GM19438 (cell line): ENCODE measurements around the gene SETD1A.
A peak's percentile ranks its signal among the peaks of the same experiment; 100 is the strongest.
"Not testable (repeated sequence)": the region's sequence is repeated elsewhere in the genome, so short reads cannot be mapped to it uniquely, and the experiment has no call there.

ENCODE experiments used
- ATAC-seq: cut with Tn5 transposase; IDR thresholded peaks from one replicate; pipeline ENCODE4 v1.9.1; 2021; ENCODE audit warnings: low read depth; ENCODE audit not compliant: unreplicated experiment

SETD1A gene

DNA sequence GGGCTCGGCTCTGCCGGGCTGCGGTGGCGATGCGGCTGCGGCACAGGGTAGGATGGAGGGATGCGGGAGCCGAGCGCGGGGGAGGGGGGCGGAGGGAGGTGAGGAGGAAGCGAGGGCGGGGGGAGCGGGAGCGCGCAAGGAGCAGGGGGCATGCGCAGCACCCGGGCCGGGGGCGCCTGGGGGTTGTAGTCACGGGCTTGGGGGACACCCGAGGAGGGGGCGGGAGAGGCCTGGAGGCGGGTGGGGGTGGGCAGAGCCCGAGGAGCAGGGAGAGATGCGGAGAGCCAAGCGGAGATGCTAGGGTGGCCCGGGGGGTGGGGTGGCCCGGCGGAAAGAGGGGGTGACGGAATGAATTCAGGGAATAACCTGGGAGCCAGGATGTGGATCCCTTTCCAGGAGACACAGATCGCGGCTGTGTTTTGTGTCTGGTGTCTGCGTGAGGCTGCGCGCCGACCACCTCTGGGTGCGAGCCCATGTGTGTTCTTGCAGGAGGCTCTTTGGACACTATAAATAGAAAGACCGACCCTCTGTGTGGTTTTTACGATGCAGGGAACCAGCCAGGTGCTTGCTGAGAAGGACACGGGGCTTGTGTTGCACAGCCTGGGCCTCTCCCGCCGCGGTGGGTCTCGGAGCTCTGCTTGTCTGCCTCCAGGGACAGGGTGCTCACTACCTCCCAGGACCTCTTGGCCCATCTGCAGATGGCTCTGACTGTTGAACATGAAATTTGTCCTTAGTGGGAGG lies 53.2 kb downstream of the SETD1A start, which contains the start of gene STX1B:
STX1B (minus strand) TSS at position 54 of the 741 bp plus-strand sequence. CDS start 242 bp downstream, outside the sequence.
- no peak for ATAC-seq

DNA sequence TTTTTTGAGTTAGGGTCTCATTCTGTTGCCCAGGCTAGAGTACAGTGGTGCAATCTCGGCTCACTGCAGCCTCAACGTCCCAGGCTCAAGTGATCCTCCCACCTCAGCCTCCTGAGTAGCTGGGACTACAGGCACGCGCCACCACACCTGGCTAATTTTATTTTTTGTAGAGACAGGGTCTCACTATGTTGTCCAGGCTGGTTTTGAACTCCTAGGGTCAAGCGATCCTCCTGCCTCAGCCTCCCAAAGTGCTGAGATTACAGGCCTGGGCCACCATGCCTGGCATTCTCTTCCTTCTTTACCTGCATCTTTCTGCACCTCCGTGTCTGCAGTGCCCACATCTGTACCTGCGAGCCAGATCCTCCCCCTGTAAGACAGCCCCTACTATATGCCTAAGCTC lies 54.3 kb downstream of the SETD1A start:
- ATAC-seq: not testable (repeated sequence)

DNA sequence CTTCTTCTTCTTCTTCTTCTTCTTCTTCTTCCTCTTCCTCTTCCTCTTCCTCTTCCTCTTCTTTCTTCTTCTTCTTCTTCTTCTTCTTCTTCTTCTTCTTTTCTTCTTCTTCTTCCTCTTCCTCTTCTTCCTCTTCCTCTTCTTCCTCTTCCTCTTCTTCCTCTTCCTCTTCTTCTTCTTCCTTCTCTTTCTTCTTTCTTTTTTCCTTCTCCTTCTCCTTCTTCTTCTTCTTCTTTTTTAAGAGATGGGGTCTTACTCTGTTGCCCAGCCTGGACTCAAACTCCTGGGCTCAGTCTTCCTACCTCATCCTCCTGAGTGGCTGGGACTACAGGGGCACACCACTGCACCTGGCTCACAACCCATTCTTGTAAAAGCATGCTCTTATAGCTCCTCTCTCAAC lies 55.7 kb downstream of the SETD1A start:
- ATAC-seq: not testable (repeated sequence)

DNA sequence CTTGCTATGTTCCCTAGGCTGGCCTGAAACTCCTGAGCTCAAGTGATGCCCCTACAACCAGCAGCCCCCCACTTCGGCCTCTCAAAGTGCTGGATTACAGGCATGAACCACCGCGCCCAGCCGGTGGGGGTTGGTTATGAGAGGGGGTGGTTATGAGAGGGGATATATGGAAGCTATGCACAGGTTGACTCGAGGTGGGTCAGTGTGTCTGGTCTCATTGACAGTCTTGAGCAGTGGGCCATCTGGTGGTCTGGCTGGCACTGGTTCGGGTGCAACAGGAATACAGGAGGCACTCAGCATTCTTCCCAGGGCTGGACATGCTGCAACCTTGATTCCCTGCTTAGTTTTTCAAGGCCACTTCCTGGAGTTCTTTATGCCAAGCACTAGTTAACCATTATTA lies 58.5 kb downstream of the SETD1A start:
- ATAC-seq: no peak

DNA sequence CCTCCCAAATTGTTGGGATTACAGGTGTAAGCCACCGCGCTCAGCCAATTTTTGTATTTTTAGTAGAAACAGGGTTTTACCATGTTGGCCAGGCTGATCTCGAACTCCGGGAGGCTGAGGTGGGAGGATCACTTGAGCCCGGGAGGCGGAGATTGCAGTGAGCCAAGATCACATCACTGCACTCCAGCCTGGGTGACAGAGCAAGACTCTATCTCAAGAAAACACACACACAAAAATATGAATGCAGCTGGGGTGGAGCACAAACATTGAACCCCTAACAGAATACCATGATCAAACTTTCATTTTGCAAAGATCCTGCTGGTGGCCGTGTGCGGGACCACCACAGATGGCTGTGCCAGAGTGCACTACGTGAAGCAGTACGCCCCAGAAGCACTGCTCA lies 60.2 kb downstream of the SETD1A start:
- ATAC-seq: not testable (repeated sequence)

DNA sequence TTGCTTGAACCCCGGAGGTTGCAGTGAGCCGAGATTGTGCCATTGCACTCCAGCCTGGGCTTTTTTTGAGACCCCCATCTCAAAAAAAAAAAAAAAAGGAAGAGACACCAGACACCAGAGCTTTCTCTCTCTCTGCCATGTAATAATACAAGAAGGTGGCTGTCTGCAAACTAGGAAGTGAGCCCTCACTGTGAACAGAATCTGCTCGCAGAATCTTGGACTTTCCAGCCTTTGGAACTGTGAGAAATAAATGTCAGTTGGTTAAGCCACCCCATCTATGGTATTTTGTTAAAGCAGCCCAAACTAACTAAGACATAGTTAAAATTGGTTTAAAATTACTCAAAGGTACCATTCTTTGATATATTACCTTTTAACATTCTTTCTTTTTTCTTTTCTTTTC lies 63.0 kb downstream of the SETD1A start:
- no peak for ATAC-seq

DNA sequence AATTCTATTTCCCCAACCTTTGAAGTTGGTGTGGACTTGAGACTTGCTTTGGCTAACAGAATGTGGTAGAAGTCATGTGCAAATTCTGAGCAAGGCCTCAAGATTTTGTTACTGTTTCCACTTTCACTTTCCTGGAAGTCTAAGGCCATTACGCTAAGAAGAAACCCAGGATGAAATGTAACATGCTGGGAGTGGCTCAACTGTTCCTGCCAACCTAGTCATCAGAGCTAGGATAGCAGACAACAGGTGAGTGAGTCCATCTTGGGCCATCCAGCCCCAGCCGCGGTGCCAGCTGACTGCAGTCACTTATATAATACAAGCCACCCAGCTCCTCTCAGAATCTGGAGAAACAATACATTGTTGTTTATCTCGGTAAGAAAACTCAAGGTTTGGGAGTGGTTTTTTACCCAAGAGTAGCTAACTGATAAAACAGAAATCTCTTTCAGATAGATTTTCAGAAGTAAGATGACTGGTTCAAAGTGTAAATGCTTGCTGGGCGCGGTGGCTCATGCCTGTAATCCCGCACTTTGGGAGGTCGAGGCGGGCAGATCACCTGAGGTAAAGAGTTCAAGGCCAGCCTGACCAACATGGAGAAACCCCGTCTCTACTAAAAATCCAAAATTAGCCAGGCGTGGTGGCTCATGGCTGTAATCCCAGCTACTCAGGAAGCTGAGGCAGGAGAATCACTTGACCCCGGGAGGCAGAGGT lies 65.1 kb downstream of the SETD1A start:
- ATAC-seq: no peak

DNA sequence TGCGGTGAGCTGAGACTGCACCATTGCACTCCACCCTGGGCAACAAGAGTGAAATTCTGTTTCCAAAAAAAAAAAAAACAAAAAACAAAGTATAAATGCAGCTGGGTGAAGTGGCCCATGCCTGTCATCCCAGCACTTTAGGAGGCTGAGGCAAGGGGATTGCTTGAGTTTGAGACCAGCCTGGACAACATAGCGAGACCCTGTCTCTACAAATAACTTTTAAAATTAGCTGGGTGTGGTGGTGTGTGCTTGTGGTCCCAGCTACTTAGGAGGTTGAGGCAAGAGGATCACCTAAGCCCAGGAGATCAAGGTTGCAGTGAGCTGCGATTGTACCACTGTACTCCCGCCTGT lies 65.7 kb downstream of the SETD1A start:
- ATAC-seq: no peak

DNA sequence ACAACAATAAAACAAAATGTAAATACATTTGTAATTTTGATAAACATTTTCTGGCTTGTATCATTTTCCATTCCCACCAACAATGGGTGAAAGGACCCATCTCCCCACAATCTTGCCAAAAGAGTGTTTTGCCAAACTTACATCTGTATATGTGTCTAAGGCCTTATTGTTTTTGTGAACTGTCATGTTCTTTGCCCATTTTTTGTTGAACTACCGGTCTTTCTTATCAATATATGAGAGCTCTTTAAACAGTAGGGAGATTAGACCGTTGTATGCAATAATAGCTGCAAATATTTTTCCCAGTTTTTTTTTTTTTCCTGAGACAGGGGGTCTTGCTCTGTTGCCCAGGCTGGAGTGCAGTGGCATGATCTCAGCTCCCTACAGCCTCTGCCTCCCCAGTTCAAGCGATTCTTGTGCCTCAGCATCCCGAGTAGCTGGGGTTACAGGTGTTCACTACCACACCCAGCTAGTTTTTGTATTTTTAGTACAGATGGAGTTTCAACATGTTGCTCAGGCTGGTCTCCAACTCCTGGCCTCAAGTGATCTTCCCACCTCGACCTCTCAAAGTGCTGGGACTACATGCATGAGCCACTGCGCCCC lies 66.2 kb downstream of the SETD1A start:
- ATAC-seq: no peak

DNA sequence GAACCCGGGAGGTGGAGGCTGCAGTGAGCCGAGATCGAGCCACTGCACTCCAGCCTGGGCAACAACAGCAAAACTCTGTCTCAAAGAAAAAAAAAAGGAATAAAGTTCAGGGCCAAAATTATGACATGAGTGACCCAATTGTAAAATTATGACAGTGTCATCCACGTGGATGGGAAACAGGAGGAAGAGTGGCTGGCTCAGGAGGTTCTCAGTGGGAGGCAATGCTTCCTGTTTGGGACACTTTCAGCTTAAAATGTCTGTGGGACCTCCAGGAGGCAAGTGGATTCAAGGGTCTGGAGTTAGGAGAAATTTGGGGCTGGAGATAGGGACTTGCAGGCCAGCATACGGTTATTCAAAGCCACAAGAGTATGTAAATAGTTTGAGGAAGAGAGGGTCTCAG lies 67.8 kb downstream of the SETD1A start:
- no peak for ATAC-seq

DNA sequence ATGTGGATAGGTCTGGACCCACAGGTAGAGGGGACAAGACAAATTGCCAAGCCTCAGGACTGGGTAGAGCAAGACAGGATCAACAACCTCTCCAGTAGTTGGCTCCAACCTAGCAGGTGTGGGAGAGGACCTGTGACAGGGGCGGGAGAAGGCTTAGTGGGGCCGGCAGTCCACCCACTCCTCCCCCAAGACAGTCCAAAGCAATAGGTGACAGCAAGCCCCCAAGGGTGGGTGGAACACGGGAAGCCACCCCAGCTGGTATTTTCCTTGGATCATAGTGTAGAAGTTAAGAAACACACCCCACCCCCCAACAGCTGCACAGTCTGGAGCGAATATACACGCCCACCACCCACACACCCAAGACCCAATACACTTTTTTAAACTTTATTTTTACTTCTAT lies 71.7 kb downstream of the SETD1A start:
- ATAC-seq: no peak

DNA sequence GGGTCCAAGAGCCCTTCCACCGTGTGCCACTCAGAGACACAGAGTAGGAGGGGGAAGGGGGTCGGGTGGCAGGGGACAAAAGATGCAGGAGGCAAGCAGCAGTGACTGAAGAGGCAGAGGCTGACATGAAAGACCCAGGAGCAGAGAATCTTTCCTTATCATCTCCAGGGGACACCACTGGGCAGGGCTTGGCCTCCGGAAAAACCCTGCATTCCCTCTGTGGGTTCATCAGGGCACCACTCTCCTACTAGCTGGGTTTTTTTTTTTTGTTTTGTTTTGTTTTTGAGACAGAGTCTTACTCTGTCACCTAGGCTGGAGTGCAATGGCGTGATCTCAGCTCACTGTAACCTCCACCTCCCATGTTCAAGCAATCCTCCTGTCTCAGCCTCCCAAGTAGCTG lies 73.7 kb downstream of the SETD1A start:
- ATAC-seq: no peak

DNA sequence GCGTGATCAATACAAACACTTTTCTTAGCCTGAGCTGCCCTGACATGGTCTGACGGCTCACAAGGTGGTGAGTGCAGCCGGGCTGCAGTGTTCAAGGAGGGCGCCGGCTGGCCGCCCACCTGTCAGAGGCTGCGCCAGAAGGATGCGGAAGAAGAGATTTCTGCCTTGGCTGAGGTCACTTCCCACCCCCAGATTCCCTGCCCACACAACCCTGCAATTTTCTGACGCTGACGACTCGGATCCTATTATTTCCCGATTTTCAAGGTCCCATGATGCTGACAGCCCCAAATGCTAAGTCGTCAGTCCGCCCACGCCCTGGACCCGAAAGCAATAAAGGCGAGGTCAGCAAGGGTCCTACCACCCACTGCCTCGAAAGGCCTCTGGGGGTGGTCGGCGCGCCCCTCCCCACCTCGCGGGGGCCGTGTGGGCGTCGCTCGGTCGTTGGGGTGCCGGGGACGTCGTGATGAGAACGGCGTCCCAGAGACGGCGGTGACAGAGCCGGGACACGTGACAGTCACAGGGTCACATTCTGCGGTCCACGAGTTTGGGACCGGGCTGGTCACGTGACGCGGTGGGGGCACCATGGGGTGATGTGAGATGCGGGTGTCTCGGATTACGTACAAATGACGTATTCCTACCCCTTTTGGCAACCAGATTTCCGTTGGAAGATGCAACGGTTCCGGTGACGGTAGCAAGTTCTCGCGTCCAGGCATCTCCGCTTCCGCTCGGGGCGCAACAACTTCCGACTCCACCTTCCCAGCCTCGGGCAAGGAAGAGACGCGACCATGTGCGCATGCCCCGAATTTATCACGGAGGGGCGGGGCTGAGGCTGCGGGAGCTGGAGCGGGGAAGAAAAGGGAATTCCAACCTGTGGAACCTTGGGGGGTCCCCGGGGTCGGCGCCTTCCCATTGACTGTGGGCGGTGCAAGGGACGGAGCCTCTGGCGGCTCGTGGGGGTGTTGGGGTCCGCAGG lies 75.5 kb downstream of the SETD1A start, which contains the start of gene STX4:
STX4 (plus strand) TSS at position 823 of the 973 bp plus-strand sequence. CDS start 248 bp downstream, outside the sequence.
- peak; percentile 76 for ATAC-seq

DNA sequence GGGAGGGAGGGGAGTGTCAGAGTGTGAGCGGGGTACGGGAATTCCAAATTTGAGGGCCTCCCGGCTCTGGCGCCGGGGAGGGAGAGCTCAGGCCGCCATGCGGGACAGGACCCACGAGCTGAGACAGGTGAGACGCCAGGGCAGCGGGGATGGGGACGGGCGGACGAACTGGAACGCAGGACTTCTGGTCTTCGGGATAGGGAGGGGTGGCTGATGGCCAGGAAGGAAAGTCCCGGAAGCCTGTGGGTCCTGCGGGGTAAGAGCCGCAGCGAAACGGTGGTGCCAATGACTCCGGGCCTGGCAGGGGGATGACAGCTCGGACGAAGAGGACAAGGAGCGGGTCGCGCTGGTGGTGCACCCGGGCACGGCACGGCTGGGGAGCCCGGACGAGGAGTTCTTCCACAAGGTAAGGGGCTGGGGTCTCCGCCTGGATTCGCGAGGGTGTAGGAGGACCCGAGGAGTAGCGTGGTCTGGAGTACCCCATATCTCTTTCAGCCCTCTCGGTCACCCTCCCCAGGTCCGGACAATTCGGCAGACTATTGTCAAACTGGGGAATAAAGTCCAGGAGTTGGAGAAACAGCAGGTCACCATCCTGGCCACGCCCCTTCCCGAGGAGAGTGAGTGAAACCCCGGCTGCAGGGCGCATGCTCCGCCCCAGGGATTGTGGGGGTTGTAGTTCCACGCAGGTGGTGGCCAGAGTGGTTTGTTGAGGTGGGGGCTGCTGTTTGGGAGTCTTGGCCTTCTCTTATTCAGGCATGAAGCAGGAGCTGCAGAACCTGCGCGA lies 76.3 kb downstream of the SETD1A start:
- peak; percentile 39 for ATAC-seq
